Liver (tissue), 9 donors: ENCODE data around the gene MAP2K3. TPM values are rescaled to one million over a fixed set of nuclear protein-coding genes. Genes with fewer than 3 reads are reported as not detected.

Experiments used
- DNase-seq: peaks from one replicate; pipeline ENCODE4 v3.0.0-alpha.2; 2017; ENCODE audit warnings: low spot score
- H3K27ac ChIP-seq, 2 donors: one replicate each; pipeline ENCODE4 v1.7.0; 2013; ENCODE audit warnings: inconsistent platforms in 2 of 2, low read length in 2 of 2, control low read depth in 1 of 2, low read depth in 1 of 2, mild to moderate bottlenecking in 1 of 2
- H3K27me3 ChIP-seq, 4 donors: one replicate each; pipeline versions ENCODE4 v1.6.1 to v1.7.0; 2013; ENCODE audit warnings: low read length in 3 of 4, inconsistent platforms in 1 of 4, mild to moderate bottlenecking in 1 of 4, moderate library complexity in 1 of 4; ENCODE audit not compliant: control insufficient read depth in 4 of 4, insufficient read depth in 4 of 4
- H3K36me3 ChIP-seq, 4 donors: one replicate each; pipeline versions ENCODE4 v1.6.1 to v1.7.0; 2013; ENCODE audit warnings: low read length in 3 of 4, mild to moderate bottlenecking in 3 of 4, low read depth in 1 of 4, moderate library complexity in 1 of 4; ENCODE audit not compliant: control insufficient read depth in 4 of 4, insufficient read depth in 3 of 4
- H3K4me1 ChIP-seq, 4 donors: one replicate each; pipeline versions ENCODE4 v1.6.1 to v1.7.0; 2013; ENCODE audit warnings: low read length in 3 of 4, mild to moderate bottlenecking in 3 of 4, moderate library complexity in 1 of 4; ENCODE audit not compliant: control insufficient read depth in 4 of 4, insufficient read depth in 4 of 4
- H3K4me3 ChIP-seq, 3 donors: one replicate each; pipeline versions ENCODE4 v1.6.1 to v1.7.0; 2013; ENCODE audit warnings: low read length in 3 of 3, control low read depth in 1 of 3, low read depth in 1 of 3, mild to moderate bottlenecking in 1 of 3
- H3K9ac ChIP-seq, 2 donors: one replicate each; pipeline ENCODE4 v1.7.0; 2013; ENCODE audit warnings: low read length in 2 of 2, mild to moderate bottlenecking in 2 of 2, moderate library complexity in 2 of 2, control low read depth in 1 of 2, low read depth in 1 of 2
- H3K9me3 ChIP-seq, 4 donors: one replicate each; pipeline versions ENCODE4 v1.6.1 to v1.7.0; 2013; ENCODE audit warnings: low read length in 3 of 4; ENCODE audit not compliant: control insufficient read depth in 4 of 4
- ATF3 ChIP-seq: IDR thresholded peaks from 2 replicates; pipeline ENCODE4 v1.6.1; 2016; ENCODE audit warnings: antibody characterized with exemption
- CTCF ChIP-seq: fragments of 150-350 bp; IDR thresholded peaks from 2 replicates; pipeline ENCODE4 v1.5.1; 2017; ENCODE audit warnings: improper control_type of control experiment, low read depth, low read length; ENCODE audit not compliant: missing input control
- EGR1 ChIP-seq, 2 donors: IDR thresholded peaks; 2 replicates each; pipeline ENCODE4 v1.6.1; 2016 to 2018; ENCODE audit warnings: antibody characterized with exemption in 2 of 2, low read depth in 2 of 2
- FOXA1 ChIP-seq: IDR thresholded peaks from 2 replicates; pipeline ENCODE4 v1.6.1; 2016; ENCODE audit warnings: antibody characterized with exemption
- FOXA2 ChIP-seq: IDR thresholded peaks from 2 replicates; pipeline ENCODE4 v1.6.1; 2016; ENCODE audit warnings: antibody characterized with exemption
- GABPA ChIP-seq, 2 donors: IDR thresholded peaks in 1 of 2; conservative IDR thresholded peaks in 1 of 2; 2 replicates each; pipeline ENCODE4 v1.6.1; 2016; ENCODE audit warnings: antibody characterized with exemption in 2 of 2, mild to moderate bottlenecking in 1 of 2, moderate library complexity in 1 of 2
- HNF4A ChIP-seq, 2 donors: conservative IDR thresholded peaks; 2 replicates each; pipeline ENCODE4 v1.6.1; 2016; ENCODE audit warnings: antibody characterized with exemption in 2 of 2, mild to moderate bottlenecking in 2 of 2
- HNF4G ChIP-seq: IDR thresholded peaks from 2 replicates; pipeline ENCODE4 v1.6.1; 2016; ENCODE audit warnings: antibody characterized with exemption
- JUND ChIP-seq, 2 donors: IDR thresholded peaks; 2 replicates each; pipeline ENCODE4 v1.6.1; 2016; ENCODE audit warnings: antibody characterized with exemption in 2 of 2
- MAX ChIP-seq: IDR thresholded peaks from 2 replicates; pipeline ENCODE4 v1.6.1; 2016; ENCODE audit warnings: antibody characterized with exemption
- NR2F2 ChIP-seq: IDR thresholded peaks from 2 replicates; pipeline ENCODE4 v1.6.1; 2016; ENCODE audit warnings: antibody characterized with exemption
- RAD21 ChIP-seq, 2 donors: IDR thresholded peaks; 2 replicates each; pipeline ENCODE4 v1.6.1; 2016; ENCODE audit warnings: antibody characterized with exemption in 2 of 2, mild to moderate bottlenecking in 2 of 2
- REST ChIP-seq: IDR thresholded peaks from 2 replicates; pipeline ENCODE4 v1.6.1; 2016; ENCODE audit warnings: antibody characterized with exemption, mild to moderate bottlenecking
- RXRA ChIP-seq, 2 donors: IDR thresholded peaks; 2 replicates each; pipeline ENCODE4 v1.6.1; 2017 to 2018; ENCODE audit warnings: antibody characterized with exemption in 2 of 2, mild to moderate bottlenecking in 1 of 2
- SP1 ChIP-seq: IDR thresholded peaks from 2 replicates; pipeline ENCODE4 v1.6.1; 2018; ENCODE audit warnings: antibody characterized with exemption, mild to moderate bottlenecking
- TAF1 ChIP-seq: conservative IDR thresholded peaks from 2 replicates; pipeline ENCODE4 v1.6.1; 2016; ENCODE audit warnings: antibody characterized with exemption, mild to moderate bottlenecking
- YY1 ChIP-seq: IDR thresholded peaks from 2 replicates; pipeline ENCODE4 v1.6.1; 2016; ENCODE audit warnings: antibody characterized with exemption, mild to moderate bottlenecking
- ZBTB33 ChIP-seq: IDR thresholded peaks from 2 replicates; pipeline ENCODE4 v1.6.1; 2016; ENCODE audit warnings: antibody characterized with exemption
- WGBS: extraction: QIAGEN DNeasy Blood & Tissue Kit; methylation state at CpG from one replicate; pipeline ENCODE4 v1.1.7; 2013; 5-methylcytosine and 5-hydroxymethylcytosine counted together
- polyA plus RNA-seq, 2 donors: library from polyadenylated mRNA; stranded (reverse) in 1 of 2; unstranded in 1 of 2; fragments of 200-250 nt in 1 of 2; fragments of >200 nt in 1 of 2; fragmentation: Nextera tagmentation in 1 of 2; extraction: Ambion mirVana in 1 of 2; gene quantifications; one replicate each; pipeline versions ENCODE4 v1.2.1 to v1.2.3, GENCODE V29; 2013 to 2015
- total RNA-seq, 2 donors: library from RNA; depleted of rRNA; stranded (reverse); fragments of >200 nt; gene quantifications; one replicate each; pipeline ENCODE4 v1.2.3, GENCODE V29; 2014
- donor health status: healthy.
- donor health status: healthy.
- donor health status: healthy.
- donor health status: healthy.
- donor health status: healthy.

Gene MAP2K3
- total and polyA plus RNA-seq, 4 donors = 21.6 to 88.4 (median 30.5) TPM

GRCh38 chr17:21289902-21290571, 5.5 kb downstream of the MAP2K3 start:
- H3K9me3 ChIP-seq = no peaks in the 10 kb centered on the region
- DNase-seq = peak; percentile 36
- peaks cover 0 to 6% (median 3%) of the 10 kb centered on the region in 4 donors for H3K36me3 ChIP-seq
- H3K9ac ChIP-seq = peak overlapping the region in 1 of 2 donors; percentile 21
- no peak overlapping the region for H3K4me3 ChIP-seq
- no peaks in the 10 kb centered on the region for H3K27me3 ChIP-seq
- 53% methylated on average over 18 of the region's 18 CpGs for WGBS
- peak overlapping the region; percentile 89 to 96 for H3K27ac ChIP-seq
- TF ChIP-seq FOXA1 = no peak
- no peak for TF ChIP-seq RAD21 (IDR thresholded peaks at IDR 0.05)
- no peak for TF ChIP-seq GABPA (IDR thresholded peaks at IDR 0.05 in 1 of 2, conservative IDR thresholded peaks at IDR 0.05 in 1 of 2)
- no peak for TF ChIP-seq NR2F2
- TF ChIP-seq CTCF = peak; percentile 23
- no peak for TF ChIP-seq JUND (IDR thresholded peaks at IDR 0.05)
- no peak for TF ChIP-seq FOXA2
- peak in 1 of 2 donors; percentile 13 for TF ChIP-seq HNF4A (conservative IDR thresholded peaks at IDR 0.05)
- peaks cover 24 to 40% (median 33%) of the 10 kb centered on the region in 4 donors for H3K4me1 ChIP-seq

- Histone ChIP-seq H3K36me3 (peaks cover 0 to 6% (median 3%) of the 10 kb centered on the region in 4 donors), H3K9ac (no peak overlapping the region), H3K4me3 (no peak overlapping the region), H3K27ac (no peak overlapping the region), H3K27me3 (no peaks in the 10 kb centered on the region), H3K4me1 (peaks cover 24 to 48% (median 32%) of the 10 kb centered on the region in 4 donors), H3K9me3 (no peaks in the 10 kb centered on the region)
- 56% methylated on average over 10 of the region's 10 CpGs for WGBS
- peak; percentile 37 for DNase-seq
- TF ChIP-seq TAF1 (no peak), FOXA1 (no peak), YY1 (no peak), GABPA (IDR thresholded peaks at IDR 0.05 in 1 of 2, conservative IDR thresholded peaks at IDR 0.05 in 1 of 2) (no peak), CTCF (no peak), NR2F2 (no peak), SP1 (no peak), ZBTB33 (no peak), FOXA2 (no peak), HNF4A (conservative IDR thresholded peaks at IDR 0.05) (no peak), JUND (IDR thresholded peaks at IDR 0.05) (no peak), ATF3 (no peak), HNF4G (no peak), RAD21 (IDR thresholded peaks at IDR 0.05) (no peak), RXRA (IDR thresholded peaks at IDR 0.05) (no peak), MAX (no peak), EGR1 (IDR thresholded peaks at IDR 0.05; ENCODE audit: low read depth in 2 of 2) (no peak), REST (no peak)
Observed at GRCh38 chr17:21291357-21291756, 6.8 kb downstream of the MAP2K3 start.
